ENCODE data around the gene LYPLA2.
A peak's percentile ranks its signal among the peaks of the same experiment; 100 is the strongest.
"Not testable (repeated sequence)": the region's sequence is repeated elsewhere in the genome, so short reads cannot be mapped to it uniquely, and the experiment has no call there.

The LYPLA2 gene

DNA sequence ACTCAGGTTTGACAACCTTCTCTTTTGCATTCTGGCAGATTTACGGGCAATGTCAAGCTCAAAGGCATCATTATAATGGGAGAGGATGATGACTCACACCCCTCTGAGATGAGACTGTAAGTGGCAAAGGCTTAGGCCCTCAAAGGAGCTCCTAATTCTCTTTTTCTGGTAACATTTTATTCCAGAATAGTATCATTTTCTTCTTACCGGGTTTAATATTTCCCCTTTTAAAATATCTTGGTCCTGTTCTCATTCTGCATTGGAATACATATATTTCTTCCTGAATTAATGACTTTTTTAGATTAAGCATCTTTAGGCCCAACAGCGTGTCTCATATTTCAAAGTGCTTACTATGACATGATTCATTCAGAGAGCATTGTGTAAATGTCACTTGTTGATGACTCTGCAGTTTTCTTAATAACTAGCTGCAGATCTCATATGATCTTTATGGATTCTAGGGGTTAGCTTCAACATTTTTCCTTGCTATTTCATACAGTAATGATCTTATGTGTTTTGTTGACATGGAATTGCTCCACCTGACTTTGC, 11.0 kb upstream of the LYPLA2 start:
- no peak for DNase-seq (ENCODE audit: low spot score)

DNA sequence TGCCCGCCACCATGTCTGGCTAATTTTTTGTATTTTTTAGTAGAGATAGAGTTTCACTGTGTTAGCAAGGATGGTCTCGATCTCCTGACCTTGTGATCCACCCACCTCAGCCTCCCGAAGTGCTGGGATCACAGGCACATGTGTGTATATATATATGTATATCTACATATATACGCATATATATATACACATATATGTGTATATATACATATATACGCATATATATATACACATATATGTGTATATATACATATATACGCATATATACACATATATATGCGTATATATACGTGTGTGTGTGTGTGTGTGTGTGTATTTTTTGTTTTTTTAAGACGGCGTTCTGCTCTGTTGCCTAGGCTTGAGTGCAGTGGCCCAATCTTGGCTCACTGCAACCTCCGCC, 7.8 kb upstream of the LYPLA2 start:
- DNase-seq (ENCODE audit: low spot score), result not testable (repeated sequence)

DNA sequence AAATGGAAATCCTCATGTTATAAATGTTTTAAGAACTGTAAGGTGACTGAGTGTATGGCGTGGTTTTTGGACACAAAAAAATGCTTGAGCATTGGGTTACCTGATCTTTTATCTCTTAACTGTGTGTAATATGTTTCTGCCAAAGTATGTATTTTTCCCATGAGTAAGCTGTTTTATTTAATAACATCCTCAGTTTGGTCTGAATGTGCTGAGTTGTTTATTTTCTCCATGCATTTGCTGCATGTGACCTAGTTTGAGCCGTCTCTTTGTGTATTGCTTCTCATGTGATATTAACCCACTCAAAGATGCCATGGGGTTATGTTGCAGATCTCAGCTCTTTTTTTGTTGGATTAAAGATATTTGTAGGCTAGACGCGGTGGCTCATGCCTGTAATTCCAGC, 6.1 kb upstream of the LYPLA2 start:
- no peak for DNase-seq (ENCODE audit: low spot score)

GRCh38 chr1:23787701-23788100, 3.2 kb upstream of the LYPLA2 start:
- DNase-seq (ENCODE audit: low spot score), result no peak

DNA sequence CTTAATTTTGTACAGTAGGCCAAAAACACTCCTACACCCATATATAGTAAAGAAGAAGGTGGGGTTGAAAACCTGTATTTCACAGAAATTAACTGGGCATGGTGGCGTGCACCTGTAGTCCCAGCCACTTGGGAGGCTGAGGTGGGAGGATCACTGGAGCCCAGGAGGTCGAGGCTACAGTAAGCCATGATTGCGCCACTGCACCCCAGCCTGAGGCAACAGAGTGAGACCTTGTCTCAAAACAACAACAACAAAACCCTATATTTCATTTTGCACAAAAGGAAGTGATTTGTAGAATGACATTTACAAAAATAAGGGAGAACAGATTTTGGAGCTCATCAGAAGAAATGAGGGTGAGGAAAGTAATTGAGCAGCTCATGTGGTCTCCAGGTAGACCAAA, 2.2 kb upstream of the LYPLA2 start:
- no peak for DNase-seq (ENCODE audit: low spot score)

DNA sequence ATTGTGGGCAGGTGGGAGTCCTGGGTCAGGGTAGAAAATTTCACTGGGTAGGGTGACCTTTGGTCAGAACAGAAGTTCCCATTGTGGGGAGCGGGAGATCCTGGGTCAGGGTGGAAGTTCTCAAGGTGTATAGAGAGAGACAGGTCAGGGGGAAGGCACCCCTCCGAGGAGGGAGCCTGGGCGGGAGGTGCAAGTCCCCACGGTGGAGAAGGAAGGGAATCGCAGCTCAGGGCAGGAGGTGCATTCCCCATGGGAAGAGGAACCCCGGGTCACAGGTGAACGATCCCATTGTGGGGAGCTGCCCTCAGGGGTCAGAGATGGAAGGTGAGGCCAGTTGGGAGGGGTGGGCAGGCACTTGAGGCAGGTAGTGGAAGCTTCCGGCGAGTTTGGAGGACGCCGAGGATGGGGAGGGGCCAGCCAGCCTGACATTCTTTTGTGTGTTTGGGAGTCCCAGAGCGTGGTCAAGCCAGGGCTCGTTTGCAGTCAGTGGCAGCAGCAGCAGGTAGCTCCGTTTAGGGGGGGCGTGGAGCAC, 637 bp downstream of the LYPLA2 start:
- DNase-seq (ENCODE audit: low spot score), result no peak

- no peak for DNase-seq (ENCODE audit: low spot score)
These were observed 1.4 kb downstream of the LYPLA2 start for GRCh38 chr1:23792151-23792945.

DNA sequence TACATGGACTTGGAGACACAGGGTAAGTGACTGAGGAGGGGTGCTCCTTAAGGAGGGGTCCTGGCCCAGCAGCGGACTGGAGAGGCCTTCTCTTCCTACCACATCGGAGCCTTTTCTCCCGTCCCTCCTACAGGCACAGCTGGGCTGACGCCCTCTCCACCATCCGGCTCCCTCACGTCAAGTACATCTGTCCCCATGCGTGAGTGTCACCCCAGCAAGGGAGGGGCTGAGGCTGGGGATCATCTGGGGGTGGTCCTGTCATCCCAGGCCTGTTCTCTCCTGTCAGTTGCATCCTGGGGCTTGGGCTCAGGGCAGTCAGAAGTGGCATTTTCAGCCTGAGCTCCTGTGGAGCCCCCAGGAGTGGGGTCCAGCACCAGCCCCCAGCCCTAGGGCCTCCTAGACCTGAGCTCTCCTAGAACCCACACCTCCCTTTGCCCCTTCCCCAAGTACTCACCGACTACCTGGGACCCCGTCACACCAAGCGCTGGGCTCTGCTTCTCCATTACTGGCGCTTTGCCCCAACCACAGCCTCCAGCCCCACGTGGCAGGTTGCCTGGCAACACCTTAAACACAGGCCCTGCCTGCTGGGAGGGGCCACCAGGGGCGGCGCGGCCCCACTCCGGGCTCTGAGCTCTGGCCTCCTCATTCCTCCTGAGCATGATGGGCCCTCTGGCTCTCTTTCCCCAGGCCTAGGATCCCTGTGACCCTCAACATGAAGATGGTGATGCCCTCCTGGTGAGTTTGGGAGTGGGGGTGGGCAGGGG, 2.3 kb downstream of the LYPLA2 start:
- DNase-seq (ENCODE audit: low spot score), result no peak

GRCh38 chr1:23793861-23794731, 3.2 kb downstream of the LYPLA2 start:
- no peak for DNase-seq (ENCODE audit: low spot score)

GRCh38 chr1:23794732-23795182, 3.8 kb downstream of the LYPLA2 start:
- not testable (repeated sequence) for DNase-seq (ENCODE audit: low spot score)

- DNase-seq (ENCODE audit: low spot score), result no peak
These were observed 4.9 kb downstream of the LYPLA2 start for GRCh38 chr1:23795676-23796465.

- DNase-seq (ENCODE audit: low spot score), result peak; percentile 40
These were observed 5.7 kb downstream of the LYPLA2 start for GRCh38 chr1:23796466-23797271.

GRCh38 chr1:23797478-23798448, 6.8 kb downstream of the LYPLA2 start:
- DNase-seq (ENCODE audit: low spot score), result no peak

GRCh38 chr1:23798662-23799142, 7.8 kb downstream of the LYPLA2 start:
- DNase-seq (ENCODE audit: low spot score), result no peak

DNA sequence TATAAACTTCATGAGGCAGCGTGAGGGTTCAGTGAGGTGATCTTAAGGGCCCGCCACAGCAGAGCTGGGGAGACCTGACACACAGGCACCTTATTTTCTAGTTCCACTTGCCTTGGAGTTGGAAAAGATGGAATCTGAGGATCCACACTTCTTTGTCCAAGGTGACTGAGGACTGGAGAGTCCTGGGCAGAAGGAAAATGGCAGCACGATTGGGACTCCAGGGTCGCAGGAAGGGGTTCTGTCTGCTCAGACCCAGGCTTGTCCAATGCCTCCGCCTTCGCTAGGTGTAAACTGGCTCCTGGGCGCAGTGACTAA, 8.3 kb downstream of the LYPLA2 start:
- DNase-seq (ENCODE audit: low spot score), result no peak

GRCh38 chr1:23799570-23800399, 8.8 kb downstream of the LYPLA2 start:
- DNase-seq (ENCODE audit: low spot score), result peak; percentile 49

DNA sequence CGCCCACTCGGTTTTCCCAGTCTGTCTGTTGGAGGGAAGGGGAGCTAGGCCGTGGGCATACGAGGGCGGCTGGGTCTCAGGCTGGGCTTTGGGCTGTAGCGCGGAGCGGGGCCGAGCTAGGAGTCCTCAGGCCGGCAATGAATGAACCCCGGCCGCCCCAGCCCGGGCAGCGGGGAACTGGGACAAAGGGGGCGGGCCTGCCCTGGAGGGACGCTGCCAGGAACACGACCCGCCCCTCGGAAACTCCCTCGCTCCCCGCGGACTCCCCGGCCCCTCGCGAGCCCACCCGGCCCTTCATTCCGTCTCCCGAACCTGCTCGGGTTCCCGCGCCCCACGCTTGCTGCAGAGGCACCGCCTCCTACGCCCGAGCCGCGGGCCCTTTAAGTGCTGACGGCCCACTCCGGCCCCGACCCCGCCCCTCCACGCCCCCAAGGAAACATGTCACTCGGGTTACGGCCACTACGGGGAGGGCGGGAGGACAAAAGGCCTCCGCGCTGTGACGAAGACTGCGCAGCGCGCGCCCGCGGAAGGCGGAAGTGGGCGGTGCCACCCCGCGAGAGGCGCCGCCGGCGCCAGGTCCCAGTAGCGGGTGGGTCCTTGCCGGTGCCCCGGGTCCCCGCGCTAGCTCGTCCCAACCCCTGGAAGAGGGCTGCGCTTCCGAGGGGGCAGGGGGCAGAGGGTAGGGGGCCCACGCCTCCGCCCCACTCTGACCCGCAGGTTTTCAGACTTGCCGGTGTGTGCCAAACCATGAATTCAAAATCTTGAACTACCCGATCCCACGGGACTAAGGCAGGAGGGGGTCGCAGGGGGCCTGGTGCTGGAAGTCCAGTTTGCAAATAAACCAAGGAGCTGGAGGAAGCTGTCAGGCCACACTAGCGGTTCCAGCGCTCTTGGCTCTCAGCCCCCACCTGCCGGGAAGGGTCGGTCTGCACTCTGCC, 9.7 kb downstream of the LYPLA2 start, which contains the start of gene GALE:
Gene GALE (minus strand): TSS at position 355 of the 938 bp plus-strand sequence. CDS start 1,747 bp downstream, outside the sequence.
- DNase-seq (ENCODE audit: low spot score), result peak; percentile 97
